Measurements from ENCODE around the gene SORL1. TPM values are rescaled to one million over a fixed set of nuclear protein-coding genes. Genes with fewer than 3 reads are reported as not detected.
"Not testable (repeated sequence)": the region's sequence is repeated elsewhere in the genome, so short reads cannot be mapped to it uniquely, and the experiment has no call there.

SORL1 gene
- total RNA-seq, 1 experiment from 2014 or later = 4.5 TPM

DNA sequence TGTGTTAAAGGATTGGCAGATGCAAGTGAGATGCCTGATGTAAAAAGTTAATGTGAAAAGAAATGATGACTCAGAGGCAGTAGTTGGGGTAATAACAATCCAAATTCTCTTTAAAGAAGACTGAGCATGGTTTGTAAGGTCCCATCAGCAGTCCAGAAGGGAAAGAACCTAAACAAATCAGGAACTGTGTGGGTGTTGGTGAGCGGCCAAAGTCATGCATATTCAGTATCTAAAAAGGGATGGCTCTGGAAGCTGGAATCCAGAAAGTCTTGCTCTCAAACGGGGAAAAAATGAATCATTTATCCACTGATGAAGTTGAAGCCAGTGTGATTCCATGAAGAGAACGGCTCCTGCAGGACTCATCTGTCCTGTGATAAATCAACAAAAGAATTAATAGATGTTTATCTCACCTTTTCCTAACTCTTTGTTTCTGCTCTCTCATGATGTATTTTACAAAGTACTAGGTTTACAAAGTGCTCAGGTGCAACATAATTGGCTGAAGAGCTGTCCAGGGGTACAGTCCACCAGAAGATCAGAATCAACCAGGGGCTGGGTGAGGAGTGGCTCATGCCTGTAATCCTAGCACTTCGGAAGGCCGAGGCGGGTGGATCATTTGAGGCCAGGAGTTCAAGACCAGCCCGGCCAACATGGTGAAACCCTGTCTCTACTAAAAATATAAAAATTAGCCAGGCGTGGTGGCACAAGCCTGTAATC is 21.1 kb downstream of the SORL1 start:
- DNase-seq (ENCODE audit: extremely low read depth, low read depth) = no peak

DNA sequence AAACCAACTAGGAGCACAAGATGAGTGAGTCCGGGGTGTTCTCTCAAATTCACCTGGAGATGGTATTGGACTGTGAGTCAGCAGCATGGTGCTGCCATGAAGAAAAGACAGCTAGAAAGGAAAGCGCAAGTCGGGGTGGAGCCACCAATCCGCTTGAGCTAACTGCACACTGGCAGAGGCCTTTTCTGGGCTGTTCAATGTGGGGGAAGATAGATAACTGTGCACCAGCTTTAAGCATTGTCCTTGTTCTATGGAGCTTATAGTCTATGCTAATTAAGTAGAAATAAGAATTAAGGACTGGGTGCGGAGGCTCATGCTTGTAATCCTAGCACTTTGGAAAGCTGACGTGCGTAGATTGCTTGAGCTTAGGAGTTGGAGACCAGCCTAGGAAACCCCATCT is 22.6 kb downstream of the SORL1 start:
- DNase-seq (ENCODE audit: extremely low read depth, low read depth) = no peak

- DNase-seq (ENCODE audit: extremely low read depth, low read depth) = no peak
Measured at GRCh38 chr11:121476379-121477032, 24.4 kb downstream of the SORL1 start.

- no peak for DNase-seq (ENCODE audit: extremely low read depth, low read depth)
Measured at GRCh38 chr11:121478226-121478894, 26.2 kb downstream of the SORL1 start.

GRCh38 chr11:121478895-121479697 is 27.0 kb downstream of the SORL1 start:
- no peak for DNase-seq (ENCODE audit: extremely low read depth, low read depth)

DNA sequence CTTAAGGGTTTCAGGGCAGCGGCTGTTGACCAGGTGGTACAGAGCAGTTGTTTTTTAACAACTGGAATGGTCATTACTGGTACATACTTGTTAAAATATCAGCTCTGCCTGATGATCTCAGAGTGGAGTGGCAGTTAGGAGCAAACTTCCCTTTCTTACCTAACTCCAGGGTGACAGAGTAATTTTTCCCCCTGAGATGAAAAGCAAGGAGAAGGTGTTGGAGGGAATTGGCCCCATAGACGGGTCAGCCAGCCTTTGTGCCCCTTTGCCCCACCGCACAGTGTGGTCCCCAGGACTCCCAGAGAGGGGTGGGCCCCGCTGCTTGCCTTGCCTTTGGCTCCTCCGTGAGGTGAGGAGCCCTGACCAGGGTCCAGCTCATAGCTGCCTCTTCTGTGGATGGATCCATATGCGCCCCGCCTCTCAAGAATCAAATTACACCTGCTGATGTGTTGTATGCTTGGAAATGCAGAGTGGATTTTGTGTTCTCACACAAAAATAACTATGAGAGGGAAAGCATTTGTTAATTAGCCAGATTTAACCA is 27.7 kb downstream of the SORL1 start:
- no peak for DNase-seq (ENCODE audit: extremely low read depth, low read depth)

GRCh38 chr11:121481484-121482230 is 29.5 kb downstream of the SORL1 start:
- not testable (repeated sequence) for DNase-seq (ENCODE audit: extremely low read depth, low read depth)

DNA sequence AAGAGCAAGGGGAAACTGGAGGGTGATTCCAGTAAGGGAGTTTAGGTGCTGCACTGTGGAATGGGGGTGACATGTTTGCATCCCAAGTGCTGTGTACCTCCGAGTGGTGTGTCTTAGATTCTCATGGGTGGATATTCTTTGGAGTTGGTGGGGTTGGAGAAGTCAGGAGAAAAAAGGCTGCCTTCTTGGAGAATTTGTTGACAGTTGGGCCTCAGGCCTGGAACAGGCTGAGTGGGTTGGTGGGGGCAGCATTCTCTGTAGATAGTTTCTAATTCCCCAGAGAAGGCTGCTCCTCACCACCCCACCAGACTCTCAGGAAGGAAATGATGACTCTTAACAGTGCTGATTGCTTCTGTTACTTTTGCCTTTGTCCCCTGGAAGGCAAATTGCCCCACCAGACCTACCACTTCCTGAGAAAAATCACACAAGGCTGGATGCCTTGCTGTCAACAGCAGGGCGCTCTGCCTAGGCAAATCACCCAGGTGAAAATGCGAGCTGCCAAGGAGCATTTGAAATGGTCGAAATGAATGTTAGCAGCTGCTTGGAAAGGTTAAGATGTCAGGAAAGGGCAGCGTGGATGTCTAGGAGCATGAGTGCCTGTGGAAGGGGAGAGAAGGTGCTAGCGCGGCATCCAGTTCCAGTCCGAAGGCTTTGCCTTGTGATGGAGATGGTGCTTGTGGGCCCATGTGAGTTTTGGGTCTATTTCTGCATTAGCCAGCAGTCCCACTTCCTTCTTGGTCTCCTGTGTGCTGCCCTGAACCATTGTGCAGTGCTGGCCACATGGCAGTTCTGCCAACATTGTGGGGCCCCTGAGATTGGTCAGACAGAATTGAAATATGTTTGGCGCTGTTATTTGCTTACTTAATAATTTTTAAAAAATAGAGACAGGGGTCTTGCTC is 30.4 kb downstream of the SORL1 start:
- no peak for DNase-seq (ENCODE audit: extremely low read depth, low read depth)

GRCh38 chr11:121483805-121484480 is 31.8 kb downstream of the SORL1 start:
- no peak for DNase-seq (ENCODE audit: extremely low read depth, low read depth)

DNA sequence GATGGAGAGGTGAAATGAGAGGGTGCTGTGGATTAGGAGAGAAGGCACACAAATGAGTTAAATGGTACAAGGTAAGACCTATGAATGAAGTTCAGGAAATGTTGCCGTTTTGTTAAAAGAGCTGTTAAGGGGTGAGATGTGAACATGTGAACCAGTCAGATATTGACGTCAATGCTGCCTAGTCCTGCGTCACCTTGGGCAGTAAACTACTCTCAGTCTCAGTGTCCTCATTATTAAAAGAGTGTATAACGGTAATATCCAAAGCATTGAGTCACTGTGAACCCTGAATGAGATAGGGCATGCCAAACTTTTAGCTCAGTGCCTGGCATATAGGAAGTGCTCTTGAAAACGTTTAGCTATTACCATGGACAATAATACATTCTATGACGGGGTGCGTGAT is 33.1 kb downstream of the SORL1 start:
- DNase-seq (ENCODE audit: extremely low read depth, low read depth) = no peak

- no peak for DNase-seq (ENCODE audit: extremely low read depth, low read depth)
Measured at GRCh38 chr11:121486054-121486453, 33.9 kb downstream of the SORL1 start.

- DNase-seq (ENCODE audit: extremely low read depth, low read depth) = no peak
Measured at GRCh38 chr11:121487191-121487590, 35.1 kb downstream of the SORL1 start.

- DNase-seq (ENCODE audit: extremely low read depth, low read depth) = no peak
Measured at GRCh38 chr11:121488170-121488569, 36.1 kb downstream of the SORL1 start.

DNA sequence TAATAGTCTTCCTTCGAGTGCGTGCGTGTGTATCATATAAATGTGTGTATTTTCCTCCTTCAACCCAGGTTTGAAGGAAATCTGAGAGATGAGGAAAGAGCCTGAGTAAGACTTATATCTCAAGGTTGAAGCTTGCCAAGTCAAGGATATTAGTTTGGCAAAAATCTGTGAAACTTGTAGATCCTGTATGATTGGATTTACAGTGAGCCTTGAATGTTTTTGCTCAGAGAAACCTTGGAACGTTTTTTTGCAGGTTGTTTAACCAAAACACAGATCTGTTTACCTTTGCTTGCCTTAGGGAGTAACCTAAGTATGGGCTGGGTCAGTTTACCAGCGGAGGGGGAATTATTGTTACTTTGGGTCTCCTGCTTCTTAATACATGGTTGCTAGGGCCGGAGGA is 36.5 kb downstream of the SORL1 start:
- DNase-seq (ENCODE audit: extremely low read depth, low read depth) = no peak

DNA sequence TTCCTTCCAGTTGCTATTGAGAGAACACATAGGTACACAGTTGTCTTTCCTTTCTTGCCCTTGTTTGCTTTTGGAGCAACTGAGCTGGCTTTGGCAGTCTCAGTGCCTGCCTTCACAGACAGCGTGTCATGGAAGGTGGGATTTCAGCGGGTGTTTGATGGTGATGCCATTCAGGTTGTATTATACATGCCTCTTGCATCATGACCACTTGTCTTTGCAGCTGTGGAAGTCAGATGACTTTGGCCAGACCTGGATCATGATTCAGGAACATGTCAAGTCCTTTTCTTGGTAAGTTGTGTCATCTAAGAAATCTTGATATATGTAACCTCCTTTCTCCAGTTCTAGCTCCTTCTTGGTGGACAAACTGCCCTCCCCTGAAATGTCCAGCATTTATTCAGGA is 37.7 kb downstream of the SORL1 start:
- no peak for DNase-seq (ENCODE audit: extremely low read depth, low read depth)

DNA sequence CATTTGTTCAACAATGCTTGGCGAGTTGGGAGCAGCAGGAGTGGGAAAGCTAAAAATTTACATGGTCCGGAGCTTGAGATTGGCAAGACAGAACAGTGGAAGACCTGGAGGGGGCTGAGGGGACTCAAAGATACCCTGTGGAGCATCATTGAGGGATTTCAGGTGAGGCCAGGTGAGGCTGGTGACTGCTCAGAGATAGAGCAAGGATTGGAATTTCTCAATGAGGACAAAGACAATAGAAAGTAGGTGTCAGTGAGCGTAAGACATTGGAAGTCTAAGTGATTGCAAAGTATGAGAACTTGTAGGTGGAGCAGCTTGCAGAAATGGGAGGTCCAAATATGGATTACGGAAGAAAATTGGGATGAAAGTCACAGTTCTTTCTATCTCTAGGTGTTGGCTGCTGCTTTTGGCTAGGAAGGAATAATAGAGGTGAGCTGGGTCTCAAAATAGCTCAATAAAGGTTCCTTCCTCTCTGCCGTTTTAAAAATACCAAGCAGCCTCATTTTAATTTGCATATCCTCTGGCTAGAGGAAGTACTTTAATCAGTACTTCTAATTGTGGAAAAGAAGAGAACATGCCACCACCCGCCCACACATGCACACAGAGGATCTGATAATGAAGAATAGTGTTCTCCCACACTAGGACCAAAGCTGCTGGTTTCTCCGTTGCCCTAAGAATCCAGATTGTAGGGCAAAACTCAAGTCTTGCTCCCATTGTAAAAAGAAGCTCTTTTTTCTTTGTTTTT is 42.4 kb downstream of the SORL1 start:
- DNase-seq (ENCODE audit: extremely low read depth, low read depth) = no peak

DNA sequence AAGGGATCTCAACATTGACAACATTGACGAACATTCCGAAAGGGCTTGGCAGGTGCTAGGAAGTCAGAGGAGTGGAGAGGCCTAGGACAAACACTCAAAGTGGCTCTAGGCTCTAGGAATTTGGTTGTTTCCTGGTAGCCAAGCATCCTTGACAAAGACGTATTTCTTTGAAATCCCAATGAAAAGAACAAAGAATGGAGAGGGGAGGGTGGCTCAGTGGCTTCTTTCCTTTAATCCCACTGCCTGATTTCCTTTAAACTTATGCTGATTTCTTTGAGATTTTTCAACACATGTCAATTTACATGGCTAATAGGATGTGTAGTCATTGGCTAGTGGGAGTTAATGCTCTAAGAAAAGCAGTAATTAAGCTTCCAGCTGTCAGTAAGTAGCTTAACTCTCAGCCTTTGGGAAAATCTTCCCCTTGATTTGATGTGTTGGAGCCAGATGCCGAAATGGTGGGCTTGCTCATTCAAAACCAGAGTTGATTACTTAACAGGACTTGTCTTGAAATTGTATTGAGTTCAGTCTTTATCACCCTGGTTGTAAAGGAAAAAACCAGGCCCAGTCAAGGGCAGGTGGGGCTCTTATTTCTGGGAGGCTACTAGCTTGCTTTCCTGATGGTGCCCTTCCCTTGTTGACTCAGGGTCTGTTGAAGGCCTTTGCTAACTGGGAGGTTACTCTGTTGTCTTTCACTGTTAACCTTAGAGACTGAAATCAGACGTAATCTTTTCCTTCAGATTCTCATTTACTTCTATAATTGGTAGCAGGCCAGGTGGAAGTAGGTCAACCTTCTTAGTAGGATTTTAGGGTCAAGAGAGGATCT is 45.3 kb downstream of the SORL1 start:
- DNase-seq (ENCODE audit: extremely low read depth, low read depth) = no peak
